OCI-LY7 (cell line): ENCODE measurements around the gene SPHKAP. TPM values are rescaled to one million over a fixed set of nuclear protein-coding genes. Genes with fewer than 3 reads are reported as not detected.

Experiments used
- BruUV-seq: library from RNA; stranded (reverse); fragments of 400-500 nt; replicated peaks from 2 replicates; lab custom pipeline; 2021; lab: Mats Ljungman, UMichigan
- CTCF ChIA-PET: fragments of 300-600 bp; sonication (Branson Sonifier 250); formaldehyde crosslinking; loops from one replicate; lab custom pipeline; 2022; ENCODE audit warnings: antibody characterized with exemption; ENCODE audit not compliant: unreplicated experiment; lab: Charles Lee
- POLR2A ChIA-PET: fragments of 300-600 bp; sonication (Branson Sonifier 250); formaldehyde crosslinking; loops from one replicate; lab custom pipeline; 2022; ENCODE audit warnings: antibody characterized with exemption; lab: Charles Lee
- DNase-seq: peaks from one replicate; pipeline ENCODE4 v3.0.0-alpha.2; 2015; ENCODE audit warnings: low spot score
- H2AFZ ChIP-seq: fragments of 200-600 bp; sonication (generic), shearing (Covaris generic); 2 replicates; pipeline ENCODE4 v1.6.1; 2014; ENCODE audit warnings: mild to moderate bottlenecking, antibody characterized with exemption, low read length, moderate library complexity
- H3K27ac ChIP-seq: fragments of 200-600 bp; sonication (generic); 2 replicates; pipeline ENCODE4 v1.5.1; 2014; ENCODE audit warnings: mixed run types, low read depth, mild to moderate bottlenecking, moderate library complexity, low read length, inconsistent platforms; ENCODE audit not compliant: poor library complexity, severe bottlenecking
- H3K36me3 ChIP-seq: fragments of 200-600 bp; sonication (generic); 2 replicates; pipeline ENCODE4 v1.6.1; 2014; ENCODE audit warnings: mild to moderate bottlenecking, antibody characterized with exemption, low read length, moderate library complexity, mixed read lengths; ENCODE audit not compliant: insufficient read depth
- H3K4me1 ChIP-seq: fragments of 200-600 bp; sonication (generic); 2 replicates; pipeline ENCODE4 v1.5.1; 2014; ENCODE audit warnings: mild to moderate bottlenecking, low read length; ENCODE audit not compliant: insufficient read depth, poor library complexity, severe bottlenecking
- H3K4me2 ChIP-seq: fragments of 200-600 bp; sonication (generic); 2 replicates; pipeline ENCODE4 v1.6.1; 2014; ENCODE audit warnings: mild to moderate bottlenecking, low read length
- H3K4me3 ChIP-seq: fragments of 200-600 bp; sonication (generic); 2 replicates; pipeline ENCODE4 v1.5.1; 2014; ENCODE audit warnings: mild to moderate bottlenecking, low read depth, low read length; ENCODE audit not compliant: poor library complexity, severe bottlenecking
- H3K79me2 ChIP-seq: fragments of 200-600 bp; sonication (generic); 2 replicates; pipeline ENCODE4 v1.6.1; 2016; ENCODE audit warnings: low read depth, mild to moderate bottlenecking, low read length, moderate library complexity, mixed read lengths; ENCODE audit not compliant: insufficient read depth
- H3K9me2 ChIP-seq: fragments of 200-600 bp; sonication (generic); 2 replicates; pipeline ENCODE4 v1.6.1; 2016; ENCODE audit warnings: mild to moderate bottlenecking, low read length, mixed read lengths; ENCODE audit not compliant: insufficient read depth
- H3K9me3 ChIP-seq: fragments of 200-600 bp; sonication (generic); 2 replicates; pipeline ENCODE4 v1.6.1; 2014; ENCODE audit warnings: mild to moderate bottlenecking, mixed run types, low read length, mixed read lengths
- H4K20me1 ChIP-seq: fragments of 200-600 bp; sonication (generic); 2 replicates; pipeline ENCODE4 v1.6.1; 2014; ENCODE audit warnings: mild to moderate bottlenecking, antibody characterized with exemption, low read length, moderate library complexity, mixed read lengths; ENCODE audit not compliant: insufficient read depth
- CTCF ChIP-seq: fragments of 200-600 bp; sonication (generic); conservative IDR thresholded peaks from 2 replicates; pipeline ENCODE4 v1.5.1; 2014; ENCODE audit warnings: mild to moderate bottlenecking, antibody characterized with exemption, low read length, moderate library complexity, mixed read lengths
- EZH2phosphoT487 ChIP-seq: fragments of 200-600 bp; sonication (generic); IDR thresholded peaks from 2 replicates; pipeline ENCODE4 v1.6.1; 2018; ENCODE audit warnings: low read depth, borderline replicate concordance, mild to moderate bottlenecking, mixed run types, antibody characterized with exemption, low read length, moderate library complexity, mixed read lengths
- intact Hi-C: fragments of 100-400 bp; cut with micrococcal nuclease; formaldehyde crosslinking; loops from one replicate; pipeline ENCODE4 v1.10.0; 2022; ENCODE audit not compliant: unreplicated experiment
- total RNA-seq, 2 experiments: library from RNA; depleted of rRNA in 1 of 2; stranded (reverse); fragments of >200 nt in 1 of 2; shearing (Covaris generic) in 1 of 2; gene quantifications; 2 replicates each; pipeline ENCODE4 v1.2.3, GENCODE V29; 2014 to 2022

SPHKAP gene
- total RNA-seq, 2 experiments from 2014 or later: not detected

- ChIA-PET POLR2A (no interaction called here), CTCF (no interaction called here)
- H3K27ac ChIP-seq: no peak overlapping the region
- no TSS peak for BruUV-seq
- TF ChIP-seq CTCF (no peak), EZH2phosphoT487 (no peak)
- intact Hi-C loops: no loop called here
- H4K20me1 ChIP-seq: no peaks in the 10 kb centered on the region
- no peaks in the 10 kb centered on the region for H3K79me2 ChIP-seq
- no peaks in the 10 kb centered on the region for H3K36me3 ChIP-seq
- H3K4me1 ChIP-seq: no peaks in the 10 kb centered on the region
- no peaks in the 10 kb centered on the region for H3K9me2 ChIP-seq
- no peak for DNase-seq
- no peak overlapping the region for H2AFZ ChIP-seq
- H3K4me2 ChIP-seq: no peak overlapping the region
- H3K4me3 ChIP-seq: no peak overlapping the region
- no peaks in the 10 kb centered on the region for H3K9me3 ChIP-seq
These were observed 121.8 kb downstream of the SPHKAP start for GRCh38 chr2:228059735-228060134.

- Histone ChIP-seq H3K36me3 (no peaks in the 10 kb centered on the region), H3K4me1 (no peaks in the 10 kb centered on the region), H3K9me3 (no peaks in the 10 kb centered on the region), H3K27ac (no peak overlapping the region), H3K9me2 (no peaks in the 10 kb centered on the region), H3K4me3 (no peak overlapping the region), H3K4me2 (no peak overlapping the region), H2AFZ (no peak overlapping the region), H3K79me2 (no peaks in the 10 kb centered on the region), H4K20me1 (no peaks in the 10 kb centered on the region)
- BruUV-seq: no TSS peak
- DNase-seq: no peak
- ChIA-PET CTCF (no interaction called here), POLR2A (interaction anchor here (0.7 kb wide), 1 partner anchor 695 kb away, joined by 5 read pairs; no protein-coding TSS in a partner anchor)
- TF ChIP-seq EZH2phosphoT487 (no peak), CTCF (no peak)
- intact Hi-C loops: no loop called here
These were observed 125.0 kb downstream of the SPHKAP start for GRCh38 chr2:228056293-228057097.

- no peak for TF ChIP-seq EZH2phosphoT487
- peak; percentile 54 for TF ChIP-seq CTCF
- Histone ChIP-seq H3K4me1 (no peaks in the 10 kb centered on the region), H3K79me2 (no peaks in the 10 kb centered on the region), H3K36me3 (no peaks in the 10 kb centered on the region), H3K4me3 (no peak overlapping the region), H3K27ac (no peak overlapping the region), H2AFZ (no peak overlapping the region), H3K9me3 (no peaks in the 10 kb centered on the region), H3K4me2 (no peak overlapping the region), H4K20me1 (no peaks in the 10 kb centered on the region), H3K9me2 (no peaks in the 10 kb centered on the region)
- ChIA-PET CTCF (no interaction called here), POLR2A (no interaction called here)
- no TSS peak for BruUV-seq
- intact Hi-C loops: no loop called here
- peak; percentile 2 for DNase-seq
These were observed 132.5 kb downstream of the SPHKAP start for GRCh38 chr2:228048838-228049490.
